Lower lobe of right lung (tissue), 2 donors: ENCODE data around the gene GFER. TPM values are rescaled to one million over a fixed set of nuclear protein-coding genes. Genes with fewer than 3 reads are reported as not detected.

Experiments
- ATAC-seq, 2 donors: fragments of 200-7000 bp; cut with Tn5 transposase; one replicate each; pipeline ENCODE4 v1.9.1; 2020 to 2022; ENCODE audit warnings: mild to moderate bottlenecking in 2 of 2, moderate library complexity in 2 of 2
- DNase-seq: peaks from one replicate; pipeline ENCODE4 v3.0.0-alpha.2; 2020
- H3K27ac ChIP-seq: fragments of 200-600 bp; one replicate; pipeline ENCODE4 v1.8.0; 2022
- H3K27me3 ChIP-seq: fragments of 200-600 bp; one replicate; pipeline ENCODE4 v1.8.0; 2022; ENCODE audit warnings: low read depth
- H3K36me3 ChIP-seq: fragments of 200-600 bp; one replicate; pipeline ENCODE4 v1.8.0; 2022; ENCODE audit warnings: mild to moderate bottlenecking
- H3K4me1 ChIP-seq: fragments of 200-600 bp; one replicate; pipeline ENCODE4 v1.8.0; 2022
- H3K4me3 ChIP-seq: fragments of 200-600 bp; one replicate; pipeline ENCODE4 v1.8.0; 2022; ENCODE audit warnings: mild to moderate bottlenecking
- H3K9me3 ChIP-seq: fragments of 200-600 bp; one replicate; pipeline ENCODE4 v1.8.0; 2022
- CTCF ChIP-seq: fragments of 200-600 bp; IDR thresholded peaks from one replicate; pipeline ENCODE4 v1.8.0; 2022; ENCODE audit warnings: antibody characterized with exemption, mild to moderate bottlenecking
- intact Hi-C: fragments of 100-400 bp; cut with DNase I; formaldehyde crosslinking; loops from one replicate; pipeline ENCODE4 v1.11.0; 2022
- total RNA-seq: library from RNA; stranded (reverse); fragmentation: NEBNext Ultra II Directional; extraction: Animal tissue kit (Norgen Biotek cat#: 25700); gene quantifications from one replicate; pipeline ENCODE4 v1.2.1, GENCODE V29; 2021
- donor health status: DM: no; HTN: yes; CAD: no; lungs with severe emphysema.

GFER gene
- total RNA-seq, 1 donor from 2014 or later, result 24.7 TPM

DNA sequence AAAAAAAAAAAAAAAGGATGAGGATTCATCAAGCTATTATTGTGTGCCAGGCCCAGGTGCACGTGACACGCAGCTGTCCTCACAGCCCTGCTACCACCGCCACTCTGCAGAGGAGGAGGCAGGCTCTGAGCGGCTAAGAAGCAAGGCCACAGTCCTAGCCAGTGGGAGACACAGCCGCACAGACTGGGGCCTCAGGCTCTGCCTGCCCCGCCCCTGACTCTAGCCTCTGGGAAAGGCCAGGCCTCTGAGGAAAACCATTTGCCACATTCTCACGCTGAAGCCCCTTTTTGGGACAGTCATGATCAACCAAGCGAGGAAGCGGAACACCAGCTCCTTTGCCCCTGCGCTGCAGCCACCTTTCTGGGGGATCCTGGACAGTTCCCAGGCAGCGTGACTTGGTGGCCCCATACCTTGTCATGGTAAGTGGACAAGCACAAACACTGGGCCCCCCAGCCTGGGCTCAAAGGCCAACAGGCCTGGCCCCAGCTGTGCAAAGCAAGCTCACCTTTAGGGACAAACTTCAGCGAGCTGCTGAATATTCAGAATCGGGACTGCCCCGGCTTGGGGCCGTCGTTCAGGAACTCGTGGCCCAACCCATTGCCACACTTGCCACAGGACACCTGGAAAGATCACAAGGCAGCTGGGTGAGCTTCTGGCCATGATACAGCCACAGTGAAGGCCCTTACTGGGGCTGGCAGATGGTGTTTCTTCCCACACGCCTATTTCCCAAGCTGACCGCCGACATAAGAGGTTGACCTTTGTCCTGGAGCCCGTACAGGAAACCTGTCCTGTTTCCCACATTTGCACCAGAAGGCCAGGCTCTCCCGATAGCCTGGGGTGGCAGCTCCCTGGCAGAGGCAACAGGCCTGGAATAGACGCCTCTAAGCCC lies 43.5 kb upstream of the GFER start:
- ATAC-seq (no peak), DNase-seq (no peak)
- TF ChIP-seq CTCF, result no peak
- intact Hi-C loops, result no loop called here
- H3K36me3 ChIP-seq, result peaks cover 41% of the 10 kb centered on the region
- H3K27me3 ChIP-seq, result no peaks in the 10 kb centered on the region
- no peak overlapping the region for H3K27ac ChIP-seq
- H3K4me1 ChIP-seq, result peaks cover 17% of the 10 kb centered on the region
- H3K9me3 ChIP-seq, result no peaks in the 10 kb centered on the region
- H3K4me3 ChIP-seq, result peak overlapping the region; percentile 71

DNA sequence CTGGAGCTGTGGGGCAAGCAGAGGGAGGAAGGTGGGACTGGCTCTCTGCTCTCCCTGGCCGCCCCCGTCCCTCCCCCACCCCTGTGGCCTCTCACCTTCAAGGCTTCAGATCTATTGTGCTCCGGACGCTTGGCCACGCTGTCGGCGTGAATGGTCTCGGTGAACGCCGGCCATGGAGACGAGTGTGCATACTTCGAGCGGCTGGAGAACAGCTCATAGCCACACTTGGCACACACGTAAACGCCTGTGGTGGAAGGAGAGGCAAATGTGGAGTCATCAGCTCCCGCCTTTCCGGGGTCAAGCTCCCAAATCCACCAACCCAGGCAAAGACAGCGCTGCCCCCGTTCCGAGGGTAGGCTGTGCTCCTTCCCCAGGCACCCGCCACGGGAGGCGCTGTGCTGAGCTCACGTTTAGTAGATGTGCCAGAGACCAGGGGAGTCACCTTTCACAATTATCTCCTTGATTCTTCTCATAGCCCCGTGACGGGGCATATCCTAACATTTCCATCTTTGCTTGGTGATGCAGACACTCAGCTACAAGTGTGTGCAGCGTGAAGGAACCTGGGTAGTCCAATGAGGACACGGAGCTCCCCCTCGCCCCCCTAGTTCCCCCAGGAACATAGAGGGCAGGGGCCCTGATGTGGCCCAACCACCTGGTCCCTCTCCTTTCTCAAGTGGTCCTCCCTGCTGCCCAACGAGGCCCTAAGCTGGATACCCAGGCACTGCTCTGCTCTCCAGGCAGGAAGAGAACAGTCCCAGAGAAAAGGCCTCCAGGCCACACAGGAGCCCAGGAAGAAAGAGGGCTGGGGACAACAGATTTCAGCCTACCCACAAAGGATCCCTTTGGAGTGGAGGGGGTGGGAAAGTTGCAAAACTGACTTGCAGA lies 42.6 kb upstream of the GFER start:
- Histone ChIP-seq H3K4me3 (peak overlapping the region; percentile 71), H3K27me3 (no peaks in the 10 kb centered on the region), H3K4me1 (peaks cover 17% of the 10 kb centered on the region), H3K9me3 (no peaks in the 10 kb centered on the region), H3K27ac (peak overlapping the region; percentile 71), H3K36me3 (peaks cover 41% of the 10 kb centered on the region)
- DNase-seq (no peak), ATAC-seq (no peak)
- intact Hi-C loops, result no loop called here
- TF ChIP-seq CTCF, result no peak

GRCh38 chr16:1942047-1942809 lies 41.8 kb upstream of the GFER start:
- Histone ChIP-seq H3K4me1 (peaks cover 17% of the 10 kb centered on the region), H3K9me3 (no peaks in the 10 kb centered on the region), H3K27ac (peak overlapping the region; percentile 71), H3K4me3 (peak overlapping the region; percentile 71), H3K36me3 (peaks cover 37% of the 10 kb centered on the region), H3K27me3 (no peaks in the 10 kb centered on the region)
- DNase-seq, result peak; percentile 60
- peak; percentile 1 to 4 for ATAC-seq
- intact Hi-C loops, result no loop called here
- TF ChIP-seq CTCF, result no peak

DNA sequence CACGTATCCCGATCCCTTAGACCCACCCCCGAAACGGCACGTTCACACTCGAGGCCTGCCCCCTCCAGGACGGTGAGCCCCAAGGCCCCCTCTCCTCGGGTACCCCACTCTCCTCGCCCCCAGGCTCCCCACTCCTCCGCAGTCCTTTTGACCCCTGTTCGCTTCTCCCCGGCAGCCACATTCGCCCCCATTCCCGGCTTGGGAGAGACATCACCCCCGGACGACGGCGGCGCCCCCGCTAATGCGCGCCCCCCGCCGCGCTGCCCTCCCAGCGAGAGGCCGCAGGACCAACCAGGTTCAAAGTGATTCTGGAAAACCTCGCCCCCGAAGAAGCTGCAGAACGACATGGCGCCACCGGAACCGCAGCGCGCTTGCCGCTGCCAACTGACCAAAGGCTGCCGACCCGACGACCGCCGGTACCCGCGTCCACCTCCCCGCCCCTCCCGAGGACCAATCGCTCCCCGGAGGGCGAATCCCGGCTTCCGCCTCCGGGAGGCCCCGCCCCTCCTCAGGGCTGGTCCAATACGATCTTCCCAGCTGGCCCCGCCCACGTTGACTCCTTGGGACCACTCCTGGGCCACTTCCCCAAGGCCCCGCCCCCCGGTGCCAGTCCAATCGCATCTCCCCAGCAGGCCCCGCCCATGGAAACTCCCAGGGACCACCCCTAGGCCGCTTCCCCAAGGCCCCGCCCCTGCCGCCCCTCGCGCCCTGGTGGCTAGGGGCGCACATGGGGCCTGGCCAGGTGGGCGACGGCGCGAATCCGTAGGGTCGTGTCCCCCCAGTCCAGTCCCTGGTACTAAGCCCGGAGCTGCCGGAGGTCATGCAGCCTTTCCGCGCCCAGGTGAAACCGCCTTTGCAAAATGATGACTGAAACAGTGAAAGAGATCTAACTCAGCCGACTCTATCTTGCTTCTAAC lies 40.9 kb upstream of the GFER start, which contains the start of gene MSRB1:
MSRB1 (minus strand) TSS at position 390 of the 917 bp plus-strand sequence; CDS start at position 347, 43 bp downstream.
- Histone ChIP-seq H3K4me1 (peaks cover 17% of the 10 kb centered on the region), H3K27me3 (no peaks in the 10 kb centered on the region), H3K9me3 (no peaks in the 10 kb centered on the region), H3K36me3 (peaks cover 28% of the 10 kb centered on the region), H3K4me3 (peak within 1 kb of the TSS; percentile 71), H3K27ac (peak within 1 kb of the TSS; percentile 71)
- no peak for TF ChIP-seq CTCF
- ATAC-seq, result peak; percentile 97
- intact Hi-C loops, result no loop called here
- DNase-seq, result peak; percentile 100
